Liver (tissue), 9 donors: ENCODE data around the gene BDKRB1. TPM values are rescaled to one million over a fixed set of nuclear protein-coding genes. Genes with fewer than 3 reads are reported as not detected.

Experiments used
- DNase-seq: peaks from one replicate; pipeline ENCODE4 v3.0.0-alpha.2; 2017; ENCODE audit warnings: low spot score
- H3K27ac ChIP-seq, 2 donors: one replicate each; pipeline ENCODE4 v1.7.0; 2013; ENCODE audit warnings: inconsistent platforms in 2 of 2, low read length in 2 of 2, control low read depth in 1 of 2, low read depth in 1 of 2, mild to moderate bottlenecking in 1 of 2
- H3K27me3 ChIP-seq, 4 donors: one replicate each; pipeline versions ENCODE4 v1.6.1 to v1.7.0; 2013; ENCODE audit warnings: low read length in 3 of 4, inconsistent platforms in 1 of 4, mild to moderate bottlenecking in 1 of 4, moderate library complexity in 1 of 4; ENCODE audit not compliant: control insufficient read depth in 4 of 4, insufficient read depth in 4 of 4
- H3K36me3 ChIP-seq, 4 donors: one replicate each; pipeline versions ENCODE4 v1.6.1 to v1.7.0; 2013; ENCODE audit warnings: low read length in 3 of 4, mild to moderate bottlenecking in 3 of 4, low read depth in 1 of 4, moderate library complexity in 1 of 4; ENCODE audit not compliant: control insufficient read depth in 4 of 4, insufficient read depth in 3 of 4
- H3K4me1 ChIP-seq, 4 donors: one replicate each; pipeline versions ENCODE4 v1.6.1 to v1.7.0; 2013; ENCODE audit warnings: low read length in 3 of 4, mild to moderate bottlenecking in 3 of 4, moderate library complexity in 1 of 4; ENCODE audit not compliant: control insufficient read depth in 4 of 4, insufficient read depth in 4 of 4
- H3K4me3 ChIP-seq, 3 donors: one replicate each; pipeline versions ENCODE4 v1.6.1 to v1.7.0; 2013; ENCODE audit warnings: low read length in 3 of 3, control low read depth in 1 of 3, low read depth in 1 of 3, mild to moderate bottlenecking in 1 of 3
- H3K9ac ChIP-seq, 2 donors: one replicate each; pipeline ENCODE4 v1.7.0; 2013; ENCODE audit warnings: low read length in 2 of 2, mild to moderate bottlenecking in 2 of 2, moderate library complexity in 2 of 2, control low read depth in 1 of 2, low read depth in 1 of 2
- H3K9me3 ChIP-seq, 4 donors: one replicate each; pipeline versions ENCODE4 v1.6.1 to v1.7.0; 2013; ENCODE audit warnings: low read length in 3 of 4; ENCODE audit not compliant: control insufficient read depth in 4 of 4
- EGR1 ChIP-seq, 2 donors: IDR thresholded peaks; 2 replicates each; pipeline ENCODE4 v1.6.1; 2016 to 2018; ENCODE audit warnings: antibody characterized with exemption in 2 of 2, low read depth in 2 of 2
- FOXA1 ChIP-seq: IDR thresholded peaks from 2 replicates; pipeline ENCODE4 v1.6.1; 2016; ENCODE audit warnings: antibody characterized with exemption
- FOXA2 ChIP-seq: IDR thresholded peaks from 2 replicates; pipeline ENCODE4 v1.6.1; 2016; ENCODE audit warnings: antibody characterized with exemption
- GABPA ChIP-seq, 2 donors: IDR thresholded peaks in 1 of 2; conservative IDR thresholded peaks in 1 of 2; 2 replicates each; pipeline ENCODE4 v1.6.1; 2016; ENCODE audit warnings: antibody characterized with exemption in 2 of 2, mild to moderate bottlenecking in 1 of 2, moderate library complexity in 1 of 2
- HNF4A ChIP-seq, 2 donors: conservative IDR thresholded peaks; 2 replicates each; pipeline ENCODE4 v1.6.1; 2016; ENCODE audit warnings: antibody characterized with exemption in 2 of 2, mild to moderate bottlenecking in 2 of 2
- HNF4G ChIP-seq: IDR thresholded peaks from 2 replicates; pipeline ENCODE4 v1.6.1; 2016; ENCODE audit warnings: antibody characterized with exemption
- JUND ChIP-seq, 2 donors: IDR thresholded peaks; 2 replicates each; pipeline ENCODE4 v1.6.1; 2016; ENCODE audit warnings: antibody characterized with exemption in 2 of 2
- NR2F2 ChIP-seq: IDR thresholded peaks from 2 replicates; pipeline ENCODE4 v1.6.1; 2016; ENCODE audit warnings: antibody characterized with exemption
- RAD21 ChIP-seq, 2 donors: IDR thresholded peaks; 2 replicates each; pipeline ENCODE4 v1.6.1; 2016; ENCODE audit warnings: antibody characterized with exemption in 2 of 2, mild to moderate bottlenecking in 2 of 2
- RXRA ChIP-seq, 2 donors: IDR thresholded peaks; 2 replicates each; pipeline ENCODE4 v1.6.1; 2017 to 2018; ENCODE audit warnings: antibody characterized with exemption in 2 of 2, mild to moderate bottlenecking in 1 of 2
- SP1 ChIP-seq: IDR thresholded peaks from 2 replicates; pipeline ENCODE4 v1.6.1; 2018; ENCODE audit warnings: antibody characterized with exemption, mild to moderate bottlenecking
- YY1 ChIP-seq: IDR thresholded peaks from 2 replicates; pipeline ENCODE4 v1.6.1; 2016; ENCODE audit warnings: antibody characterized with exemption, mild to moderate bottlenecking
- WGBS: extraction: QIAGEN DNeasy Blood & Tissue Kit; methylation state at CpG from one replicate; pipeline ENCODE4 v1.1.7; 2013; 5-methylcytosine and 5-hydroxymethylcytosine counted together
- polyA plus RNA-seq, 2 donors: library from polyadenylated mRNA; stranded (reverse) in 1 of 2; unstranded in 1 of 2; fragments of 200-250 nt in 1 of 2; fragments of >200 nt in 1 of 2; fragmentation: Nextera tagmentation in 1 of 2; extraction: Ambion mirVana in 1 of 2; gene quantifications; one replicate each; pipeline versions ENCODE4 v1.2.1 to v1.2.3, GENCODE V29; 2013 to 2015
- total RNA-seq, 2 donors: library from RNA; depleted of rRNA; stranded (reverse); fragments of >200 nt; gene quantifications; one replicate each; pipeline ENCODE4 v1.2.3, GENCODE V29; 2014
- TF ChIP-seq, protein P1 (sequence below): IDR thresholded peaks from 2 replicates; pipeline ENCODE4 v1.6.1; 2016; ENCODE audit warnings: antibody characterized with exemption
- TF ChIP-seq, protein P2 (sequence below): IDR thresholded peaks from 2 replicates; pipeline ENCODE4 v1.6.1; 2016; ENCODE audit warnings: antibody characterized with exemption
- TF ChIP-seq, protein P3 (sequence below): IDR thresholded peaks from 2 replicates; pipeline ENCODE4 v1.6.1; 2016; ENCODE audit warnings: antibody characterized with exemption
- TF ChIP-seq, protein P4 (sequence below): fragments of 150-350 bp; IDR thresholded peaks from 2 replicates; pipeline ENCODE4 v1.5.1; 2017; ENCODE audit warnings: improper control_type of control experiment, low read depth, low read length; ENCODE audit not compliant: missing input control
- donor health status: healthy.
- donor health status: healthy.
- donor health status: healthy.
- donor health status: healthy.
- donor health status: healthy.

BDKRB1 gene
- total and polyA plus RNA-seq, 4 donors = not detected

DNA sequence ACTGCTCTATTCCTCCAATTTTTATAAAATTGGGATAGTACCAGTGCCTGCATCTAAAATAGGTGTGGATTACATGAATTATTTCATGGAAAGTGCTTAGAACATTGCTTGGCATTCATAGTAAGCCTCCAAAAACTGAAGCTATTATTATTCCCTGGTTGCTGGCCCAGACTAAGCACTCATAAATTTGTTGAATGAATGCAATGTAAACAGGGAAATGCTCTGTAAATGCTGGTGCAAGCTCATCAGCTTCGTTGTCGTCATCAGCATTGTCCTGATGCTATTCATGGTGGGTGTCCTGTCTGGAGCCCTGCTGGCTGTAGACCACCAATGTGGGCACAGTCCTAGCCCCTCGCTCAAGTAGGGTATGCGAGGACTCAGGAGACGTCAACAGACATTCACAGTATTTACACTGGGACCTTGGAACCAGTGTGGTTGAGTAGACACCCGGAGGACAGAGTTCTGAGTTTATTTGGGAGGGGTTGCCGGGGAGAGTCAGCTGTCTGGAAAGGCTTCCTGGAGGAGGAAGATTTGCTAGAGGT is 34.8 kb upstream of the BDKRB1 start:
- peaks cover 0 to 4% (median 3%) of the 10 kb centered on the region in 4 donors for H3K27me3 ChIP-seq
- no peak overlapping the region for H3K9ac ChIP-seq
- no peak overlapping the region for H3K4me3 ChIP-seq
- no peaks in the 10 kb centered on the region for H3K9me3 ChIP-seq
- no peaks in the 10 kb centered on the region for H3K36me3 ChIP-seq
- DNase-seq = no peak
- no peaks in the 10 kb centered on the region for H3K4me1 ChIP-seq
- TF ChIP-seq YY1 = no peak
- TF ChIP-seq, protein P1, sequence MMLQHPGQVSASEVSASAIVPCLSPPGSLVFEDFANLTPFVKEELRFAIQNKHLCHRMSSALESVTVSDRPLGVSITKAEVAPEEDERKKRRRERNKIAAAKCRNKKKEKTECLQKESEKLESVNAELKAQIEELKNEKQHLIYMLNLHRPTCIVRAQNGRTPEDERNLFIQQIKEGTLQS = no peak
- no peak for TF ChIP-seq FOXA1
- no peak overlapping the region for H3K27ac ChIP-seq
- WGBS = 74% methylated on average over 7 of the region's 7 CpGs

DNA sequence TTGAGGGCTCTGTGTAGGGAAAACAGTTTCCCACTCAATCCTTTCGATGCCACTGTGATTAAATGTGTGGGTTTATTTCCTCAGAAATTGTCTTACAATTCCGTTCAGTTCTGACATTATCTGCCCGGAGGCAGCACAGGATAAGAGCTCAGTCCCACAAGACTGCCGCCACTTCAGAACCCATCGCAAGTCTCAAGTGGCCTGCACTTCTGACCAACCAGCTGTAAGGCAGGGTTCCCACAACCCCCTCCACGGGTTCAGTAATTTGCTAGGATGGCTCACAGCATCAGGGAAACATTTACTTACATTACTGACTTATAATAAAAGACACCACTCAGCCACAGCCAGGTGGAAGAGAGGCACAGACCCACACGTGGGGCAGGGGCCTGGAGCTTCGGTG is 34.2 kb upstream of the BDKRB1 start:
- no peak overlapping the region for H3K9ac ChIP-seq
- no peaks in the 10 kb centered on the region for H3K36me3 ChIP-seq

More for the DNA sequence above, 34.2 kb upstream of the BDKRB1 start:
- Histone ChIP-seq H3K9me3 (no peaks in the 10 kb centered on the region), H3K27ac (no peak overlapping the region), H3K4me1 (no peaks in the 10 kb centered on the region), H3K27me3 (peaks cover 0 to 4% (median 3%) of the 10 kb centered on the region in 4 donors), H3K4me3 (no peak overlapping the region)
- no peak for DNase-seq
- TF ChIP-seq GABPA (IDR thresholded peaks at IDR 0.05 in 1 of 2, conservative IDR thresholded peaks at IDR 0.05 in 1 of 2) (no peak), JUND (IDR thresholded peaks at IDR 0.05) (no peak), RAD21 (IDR thresholded peaks at IDR 0.05) (no peak), SP1 (no peak), FOXA2 (no peak), HNF4A (conservative IDR thresholded peaks at IDR 0.05) (no peak), HNF4G (no peak), RXRA (IDR thresholded peaks at IDR 0.05) (no peak), FOXA1 (no peak), NR2F2 (no peak), EGR1 (IDR thresholded peaks at IDR 0.05; ENCODE audit: low read depth in 2 of 2) (no peak)
- TF ChIP-seq, protein P2, sequence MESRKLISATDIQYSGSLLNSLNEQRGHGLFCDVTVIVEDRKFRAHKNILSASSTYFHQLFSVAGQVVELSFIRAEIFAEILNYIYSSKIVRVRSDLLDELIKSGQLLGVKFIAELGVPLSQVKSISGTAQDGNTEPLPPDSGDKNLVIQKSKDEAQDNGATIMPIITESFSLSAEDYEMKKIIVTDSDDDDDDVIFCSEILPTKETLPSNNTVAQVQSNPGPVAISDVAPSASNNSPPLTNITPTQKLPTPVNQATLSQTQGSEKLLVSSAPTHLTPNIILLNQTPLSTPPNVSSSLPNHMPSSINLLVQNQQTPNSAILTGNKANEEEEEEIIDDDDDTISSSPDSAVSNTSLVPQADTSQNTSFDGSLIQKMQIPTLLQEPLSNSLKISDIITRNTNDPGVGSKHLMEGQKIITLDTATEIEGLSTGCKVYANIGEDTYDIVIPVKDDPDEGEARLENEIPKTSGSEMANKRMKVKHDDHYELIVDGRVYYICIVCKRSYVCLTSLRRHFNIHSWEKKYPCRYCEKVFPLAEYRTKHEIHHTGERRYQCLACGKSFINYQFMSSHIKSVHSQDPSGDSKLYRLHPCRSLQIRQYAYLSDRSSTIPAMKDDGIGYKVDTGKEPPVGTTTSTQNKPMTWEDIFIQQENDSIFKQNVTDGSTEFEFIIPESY = no peak
- TF ChIP-seq, protein P3, sequence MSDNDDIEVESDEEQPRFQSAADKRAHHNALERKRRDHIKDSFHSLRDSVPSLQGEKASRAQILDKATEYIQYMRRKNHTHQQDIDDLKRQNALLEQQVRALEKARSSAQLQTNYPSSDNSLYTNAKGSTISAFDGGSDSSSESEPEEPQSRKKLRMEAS = no peak
- TF ChIP-seq, protein P4, sequence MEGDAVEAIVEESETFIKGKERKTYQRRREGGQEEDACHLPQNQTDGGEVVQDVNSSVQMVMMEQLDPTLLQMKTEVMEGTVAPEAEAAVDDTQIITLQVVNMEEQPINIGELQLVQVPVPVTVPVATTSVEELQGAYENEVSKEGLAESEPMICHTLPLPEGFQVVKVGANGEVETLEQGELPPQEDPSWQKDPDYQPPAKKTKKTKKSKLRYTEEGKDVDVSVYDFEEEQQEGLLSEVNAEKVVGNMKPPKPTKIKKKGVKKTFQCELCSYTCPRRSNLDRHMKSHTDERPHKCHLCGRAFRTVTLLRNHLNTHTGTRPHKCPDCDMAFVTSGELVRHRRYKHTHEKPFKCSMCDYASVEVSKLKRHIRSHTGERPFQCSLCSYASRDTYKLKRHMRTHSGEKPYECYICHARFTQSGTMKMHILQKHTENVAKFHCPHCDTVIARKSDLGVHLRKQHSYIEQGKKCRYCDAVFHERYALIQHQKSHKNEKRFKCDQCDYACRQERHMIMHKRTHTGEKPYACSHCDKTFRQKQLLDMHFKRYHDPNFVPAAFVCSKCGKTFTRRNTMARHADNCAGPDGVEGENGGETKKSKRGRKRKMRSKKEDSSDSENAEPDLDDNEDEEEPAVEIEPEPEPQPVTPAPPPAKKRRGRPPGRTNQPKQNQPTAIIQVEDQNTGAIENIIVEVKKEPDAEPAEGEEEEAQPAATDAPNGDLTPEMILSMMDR = no peak
- TF ChIP-seq, protein P1 = no peak
- 82% methylated on average over 8 of the region's 8 CpGs for WGBS
